GM19395 (cell line): ENCODE results near the gene ADD3.
A peak's percentile ranks its signal among the peaks of the same experiment; 100 is the strongest.
"Not testable (repeated sequence)": the region's sequence is repeated elsewhere in the genome, so short reads cannot be mapped to it uniquely, and the experiment has no call there.

Experiments
- ATAC-seq: cut with Tn5 transposase; IDR thresholded peaks from one replicate; pipeline ENCODE4 v1.9.1; 2021; ENCODE audit warnings: mild to moderate bottlenecking, moderate library complexity; ENCODE audit not compliant: unreplicated experiment

ADD3 gene

DNA sequence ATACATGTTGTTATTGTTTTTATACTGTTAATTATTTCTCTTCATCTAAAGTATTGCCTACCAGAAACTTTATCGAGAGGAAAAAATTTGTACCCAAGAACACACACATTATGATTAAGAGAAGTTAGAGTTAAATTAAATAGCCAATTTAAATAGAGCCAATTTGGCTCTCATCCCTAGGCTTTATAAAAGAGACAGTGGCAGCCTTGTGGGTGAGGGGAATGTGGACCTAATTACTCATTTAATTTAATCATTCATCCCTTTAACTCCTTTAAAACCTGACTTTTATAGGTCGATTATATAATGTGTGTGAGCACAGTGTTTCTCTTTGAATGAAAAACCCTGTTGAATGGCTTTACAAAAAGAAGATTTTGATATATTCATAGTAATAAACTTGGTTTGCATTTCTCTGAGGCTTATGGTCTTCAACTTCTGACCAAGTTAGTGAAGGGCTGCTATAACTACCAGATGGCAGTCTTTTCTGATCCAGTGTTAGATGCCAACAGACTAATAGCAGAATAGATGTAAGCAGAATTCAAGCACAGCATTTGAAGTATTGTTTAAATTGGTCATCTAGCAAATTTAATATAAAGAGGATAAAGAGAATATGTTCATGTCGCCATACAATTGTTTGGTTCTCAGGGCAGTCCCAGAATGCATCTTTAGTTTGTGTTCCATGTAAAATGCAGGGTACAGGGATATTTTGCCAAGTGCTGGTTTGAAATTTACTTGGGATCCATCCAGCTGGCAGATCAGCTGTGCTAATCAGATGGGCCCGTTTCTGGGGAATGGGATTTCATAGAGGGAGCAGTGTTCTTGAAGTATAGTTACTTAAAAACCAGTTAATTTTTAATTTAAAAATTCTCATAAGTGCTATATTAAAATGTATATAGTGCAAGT lies 25.3 kb downstream of the ADD3 start:
- no peak for ATAC-seq

DNA sequence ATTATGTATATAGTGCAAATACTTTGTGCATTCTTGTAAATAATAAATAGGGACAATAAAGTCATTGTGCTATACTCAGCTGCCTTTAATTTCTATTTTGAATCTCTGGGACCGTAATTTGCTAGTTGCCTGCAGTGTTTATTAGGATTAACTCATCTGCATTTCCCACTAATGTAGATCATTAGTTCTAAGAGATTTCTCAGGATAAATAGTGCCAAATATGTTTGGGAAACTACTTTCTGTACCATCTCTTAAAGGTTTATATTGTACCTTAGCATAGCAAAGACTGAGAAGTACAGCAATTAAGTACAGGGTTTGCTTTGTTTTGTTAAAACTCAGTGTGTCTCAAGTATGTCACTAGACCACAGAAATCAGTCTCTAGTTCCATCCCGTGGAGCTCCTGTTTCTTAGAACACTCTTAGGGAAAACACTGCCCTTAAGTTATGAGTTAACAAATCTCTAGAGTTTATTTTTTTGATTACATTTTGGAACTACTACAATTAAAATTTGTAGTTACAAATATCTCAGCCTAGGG lies 26.0 kb downstream of the ADD3 start:
- ATAC-seq: no peak

DNA sequence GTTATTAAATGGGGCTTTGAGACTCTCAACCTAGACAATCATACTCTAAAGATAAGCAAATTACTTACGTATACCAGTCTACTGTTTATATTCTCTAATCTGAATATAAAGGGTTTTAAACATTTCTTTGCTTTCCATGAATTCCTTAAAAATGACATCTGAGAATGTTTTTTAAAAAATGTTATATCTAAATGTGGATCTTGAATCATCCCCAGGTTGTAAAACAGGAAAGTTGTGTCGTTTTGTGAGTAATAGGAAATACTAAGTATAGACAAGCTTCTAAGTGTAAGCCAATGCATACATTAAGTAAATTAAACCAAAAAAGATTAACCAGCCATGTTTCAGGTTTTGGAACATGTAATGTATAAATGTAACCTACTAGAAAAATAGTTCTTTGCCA lies 26.8 kb downstream of the ADD3 start:
- no peak for ATAC-seq

DNA sequence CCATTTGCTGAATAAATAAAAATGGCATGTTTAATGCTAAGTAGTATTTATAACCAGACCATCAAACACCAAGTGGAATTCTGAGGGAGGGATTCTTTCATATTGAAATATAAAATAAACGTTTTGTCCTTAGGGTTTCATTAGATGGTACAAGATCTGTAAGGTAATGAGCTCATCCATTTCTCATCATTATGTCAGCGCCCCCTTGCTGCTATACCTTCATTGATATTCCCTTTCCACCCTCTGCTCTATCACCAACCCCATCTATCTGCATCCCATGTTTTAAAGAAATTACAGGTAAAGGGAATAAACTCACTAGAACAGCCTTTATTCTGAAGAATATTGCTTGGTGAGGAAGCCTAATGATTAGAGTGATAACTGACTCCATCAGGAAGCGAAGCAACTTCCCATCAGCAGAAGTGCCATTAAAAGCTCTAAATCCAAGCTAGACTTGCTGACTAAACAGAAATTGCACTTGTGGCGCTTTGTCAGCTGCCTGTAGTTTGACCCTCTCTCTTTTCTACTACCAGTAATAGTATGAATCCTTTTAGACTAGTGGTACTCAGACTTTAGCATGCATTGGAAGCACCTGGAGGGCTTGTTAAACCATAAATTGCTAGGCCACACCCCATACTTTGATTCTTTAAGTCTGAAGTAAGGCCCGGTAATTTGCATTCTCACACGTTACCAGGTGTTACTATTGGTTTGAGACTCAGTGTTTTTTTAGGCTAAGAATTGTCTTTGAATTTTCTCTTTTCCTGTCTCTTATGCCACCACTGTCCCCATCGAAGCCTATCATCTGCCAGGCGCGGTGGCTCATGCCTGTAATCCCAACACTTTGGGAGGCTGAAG lies 27.5 kb downstream of the ADD3 start:
- ATAC-seq: no peak

DNA sequence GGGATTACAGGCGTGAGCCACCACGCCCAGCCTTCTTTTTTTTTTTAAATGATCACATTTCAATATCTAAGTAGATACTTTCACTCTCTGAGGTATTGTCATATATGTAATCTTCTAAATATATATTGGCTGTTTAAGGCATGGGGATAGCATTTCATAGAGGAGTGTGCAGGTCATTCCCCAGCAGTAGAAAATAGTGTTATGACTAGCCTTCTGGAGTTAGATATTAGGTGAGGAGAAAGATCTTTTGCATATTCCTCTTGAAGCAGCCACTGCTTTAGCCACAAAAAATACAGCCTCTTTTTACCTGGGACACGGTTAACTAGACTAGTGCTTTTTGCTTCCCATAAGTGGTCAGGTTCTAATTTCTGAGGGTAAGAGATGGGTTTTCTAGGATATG lies 28.9 kb downstream of the ADD3 start:
- peak; percentile 77 for ATAC-seq

DNA sequence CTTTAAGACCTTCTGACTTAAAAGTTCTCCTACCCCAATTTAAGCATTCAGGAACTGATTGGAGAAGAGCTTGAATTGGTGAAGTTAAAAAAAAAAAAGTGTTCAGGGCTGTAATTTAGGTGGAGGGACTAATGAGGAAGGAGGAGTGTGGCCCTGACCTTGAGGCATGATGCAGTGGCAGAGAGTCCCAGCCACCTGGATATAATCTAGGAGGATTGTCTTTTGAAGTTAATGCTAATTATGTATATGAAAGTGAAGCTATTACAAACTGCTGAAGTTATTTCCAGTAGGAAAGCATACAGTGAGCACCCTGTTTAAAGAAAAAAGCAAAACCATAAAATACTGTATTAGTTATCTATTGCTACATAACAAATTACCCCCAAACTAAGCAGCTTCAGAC lies 31.5 kb downstream of the ADD3 start:
- no peak for ATAC-seq

DNA sequence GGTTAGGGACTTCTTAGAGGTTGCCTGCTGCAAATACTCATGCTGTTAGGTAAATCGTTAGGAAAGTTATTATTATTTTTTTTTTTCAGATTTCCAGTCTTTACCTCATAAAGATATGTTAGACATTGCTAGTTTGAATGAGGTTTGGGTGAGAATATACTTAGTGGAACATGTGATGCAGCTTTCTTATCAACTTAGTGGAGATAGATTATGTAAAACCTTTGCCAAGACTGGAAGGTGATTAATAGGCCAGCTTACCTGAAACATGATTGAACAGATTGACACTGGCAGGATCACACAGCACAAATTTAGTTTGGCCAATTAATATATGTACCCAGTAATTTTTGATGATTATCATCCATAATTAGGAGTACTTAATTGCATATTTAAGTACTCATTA lies 32.3 kb downstream of the ADD3 start:
- no peak for ATAC-seq

DNA sequence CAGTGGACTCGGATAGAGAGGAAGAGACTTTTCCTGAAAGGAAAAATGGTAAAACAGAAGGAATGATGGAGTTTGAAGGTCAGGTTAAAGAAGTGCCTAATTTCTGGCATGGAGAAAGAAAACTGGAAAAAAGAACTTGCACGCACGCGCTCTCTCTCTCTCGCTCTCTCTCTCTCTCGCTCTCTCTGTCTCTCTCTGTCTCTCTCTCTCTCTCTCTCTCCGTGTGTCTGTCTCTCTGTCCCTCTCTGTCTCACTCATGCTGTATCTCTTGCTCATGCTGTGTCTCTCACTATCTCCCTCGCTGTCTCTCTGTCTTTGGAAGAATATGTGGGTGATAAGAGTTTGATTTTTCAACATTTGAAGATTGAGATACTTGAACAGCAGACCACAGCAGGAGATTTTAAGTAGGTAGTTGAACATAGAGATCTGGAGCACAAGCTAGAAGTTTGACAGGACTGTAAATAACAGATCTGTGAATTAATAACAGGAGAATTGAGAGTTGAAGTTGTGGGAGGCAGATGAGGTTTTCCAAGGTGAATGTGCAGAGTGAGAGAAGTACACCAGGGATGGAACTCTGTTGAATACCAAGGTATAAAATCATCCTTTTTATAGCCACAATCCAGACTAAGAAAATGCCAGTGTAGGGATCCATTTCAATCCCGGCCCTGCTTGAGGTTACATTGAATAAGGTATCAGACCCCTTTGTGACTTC lies 33.1 kb downstream of the ADD3 start:
- no peak for ATAC-seq

DNA sequence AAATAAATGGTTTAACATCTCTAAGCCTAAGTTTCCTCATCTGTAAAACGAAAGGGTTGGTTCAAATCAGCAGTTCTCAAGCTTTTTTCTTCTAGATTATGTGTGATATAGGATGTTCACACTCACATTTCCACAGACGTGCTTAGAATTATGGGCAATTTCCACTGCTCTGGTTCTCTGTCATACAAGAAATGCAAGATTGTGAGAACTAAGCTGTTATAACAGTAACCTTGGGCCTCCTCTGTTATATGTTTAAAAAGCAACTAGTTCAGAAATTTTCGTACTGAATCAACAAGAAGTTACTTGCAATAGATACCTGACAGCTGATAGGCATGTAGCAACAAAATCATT lies 33.7 kb downstream of the ADD3 start:
- no peak for ATAC-seq

DNA sequence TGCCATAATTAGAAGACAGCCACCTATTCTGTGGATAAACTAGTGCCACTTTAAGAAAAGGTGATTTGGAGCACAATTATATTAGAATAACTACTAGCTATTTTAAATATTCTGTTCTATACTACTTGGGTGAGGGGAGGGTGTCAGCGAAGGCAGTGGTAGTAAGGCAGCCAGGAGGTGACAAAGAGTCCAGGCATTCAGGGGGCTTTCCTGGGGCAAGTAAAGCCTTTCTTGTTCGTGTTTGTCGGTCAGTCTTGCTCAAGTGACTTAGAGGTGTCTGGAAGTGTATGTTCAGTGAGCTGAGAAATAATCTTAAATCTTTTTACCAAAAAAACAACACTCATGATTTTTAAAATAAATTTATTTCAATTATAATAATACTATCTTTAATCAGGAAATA lies 34.4 kb downstream of the ADD3 start:
- ATAC-seq: no peak

DNA sequence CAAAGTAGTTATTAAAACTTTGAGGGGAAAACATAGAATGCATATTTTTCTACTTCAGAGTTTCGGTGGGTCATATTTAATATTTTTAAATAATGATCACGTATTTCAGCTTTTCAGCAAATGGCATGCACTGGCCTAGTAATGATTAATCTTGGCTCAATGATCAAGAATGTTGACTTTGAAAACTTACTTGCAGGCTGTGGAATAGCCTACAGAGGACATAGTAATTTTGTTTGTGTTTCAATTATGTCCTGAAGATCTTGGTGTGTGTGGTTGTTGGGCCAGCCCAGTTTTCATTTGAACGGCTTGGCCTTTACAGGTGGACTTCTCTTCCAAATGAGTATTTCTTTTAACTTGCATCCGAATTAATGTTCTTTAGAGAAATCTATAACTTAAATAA lies 35.1 kb downstream of the ADD3 start:
- ATAC-seq: no peak

DNA sequence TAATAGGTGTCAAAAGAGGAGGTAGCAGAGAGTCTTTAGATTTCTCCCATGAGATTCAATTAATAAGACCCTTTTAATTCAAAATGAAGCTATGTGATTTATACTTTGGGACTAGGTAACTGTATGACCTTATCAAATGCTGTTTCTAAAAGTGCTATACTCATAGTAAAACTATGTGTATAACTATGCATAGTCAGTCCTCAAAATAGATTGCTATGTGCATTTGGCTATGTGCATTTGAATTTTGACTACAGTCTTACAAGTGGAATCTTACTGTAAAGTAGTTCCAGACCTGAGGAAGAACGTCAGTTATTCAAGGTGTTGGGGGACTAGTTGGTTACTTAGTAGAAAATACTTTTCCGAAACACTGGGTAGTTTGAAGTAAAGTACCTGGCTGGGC lies 36.9 kb downstream of the ADD3 start:
- no peak for ATAC-seq

DNA sequence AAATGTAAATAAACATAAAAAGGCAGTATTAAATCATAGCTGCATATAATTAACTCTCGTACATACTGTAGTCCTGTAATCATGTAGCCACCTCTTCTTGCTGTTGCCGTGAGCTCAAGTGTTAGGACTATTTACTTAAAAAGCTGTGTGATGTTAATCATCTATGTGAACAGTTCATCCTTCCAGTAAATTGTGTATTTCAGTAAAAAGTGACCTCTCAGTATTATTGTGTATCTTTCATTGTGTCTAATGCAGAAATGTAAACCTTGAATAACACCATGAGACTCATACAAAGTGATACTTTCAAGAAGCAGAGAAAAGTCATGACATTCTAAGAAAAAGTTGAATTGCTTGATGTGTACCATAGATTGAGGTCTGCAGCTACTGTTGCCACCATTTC lies 38.0 kb downstream of the ADD3 start:
- no peak for ATAC-seq

DNA sequence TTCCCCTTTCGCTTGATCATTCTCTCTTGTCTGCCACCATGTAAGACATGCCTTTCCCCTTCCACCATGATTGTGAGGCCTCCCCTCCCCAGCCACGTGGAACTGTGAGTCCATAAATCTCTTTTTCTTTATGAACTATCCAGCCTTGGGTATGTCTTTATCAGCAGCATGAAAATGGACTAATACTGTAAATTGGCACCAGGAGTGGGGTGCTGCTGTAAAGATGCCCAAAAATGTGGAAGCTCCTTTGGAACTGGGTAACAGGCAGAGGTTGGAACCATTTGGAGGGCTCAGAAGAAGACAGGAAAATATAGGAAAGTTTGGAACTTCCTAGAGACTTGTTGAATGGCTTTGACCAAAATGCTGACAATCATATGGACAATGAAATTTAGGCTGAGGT lies 40.4 kb downstream of the ADD3 start:
- ATAC-seq: not testable (repeated sequence)

DNA sequence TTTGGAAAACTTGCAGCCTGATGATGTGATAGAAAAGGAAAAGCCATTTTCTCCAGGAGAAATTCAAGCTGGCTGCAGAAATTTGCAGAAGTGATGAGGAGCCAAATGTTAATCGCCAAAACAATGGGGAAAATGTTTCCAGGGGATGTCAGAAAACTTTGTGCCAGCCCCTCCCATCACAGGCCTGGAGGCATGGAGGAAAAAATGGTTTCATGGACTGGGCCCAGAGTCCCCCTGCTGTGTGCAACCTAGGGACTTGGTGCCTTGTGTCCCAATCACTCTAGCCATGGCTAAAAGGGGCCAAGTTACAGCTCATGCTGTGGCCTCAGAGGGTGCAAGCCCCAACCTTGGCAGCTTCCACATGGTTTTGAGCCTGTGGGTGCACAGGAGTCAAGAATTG lies 41.0 kb downstream of the ADD3 start:
- no peak for ATAC-seq

DNA sequence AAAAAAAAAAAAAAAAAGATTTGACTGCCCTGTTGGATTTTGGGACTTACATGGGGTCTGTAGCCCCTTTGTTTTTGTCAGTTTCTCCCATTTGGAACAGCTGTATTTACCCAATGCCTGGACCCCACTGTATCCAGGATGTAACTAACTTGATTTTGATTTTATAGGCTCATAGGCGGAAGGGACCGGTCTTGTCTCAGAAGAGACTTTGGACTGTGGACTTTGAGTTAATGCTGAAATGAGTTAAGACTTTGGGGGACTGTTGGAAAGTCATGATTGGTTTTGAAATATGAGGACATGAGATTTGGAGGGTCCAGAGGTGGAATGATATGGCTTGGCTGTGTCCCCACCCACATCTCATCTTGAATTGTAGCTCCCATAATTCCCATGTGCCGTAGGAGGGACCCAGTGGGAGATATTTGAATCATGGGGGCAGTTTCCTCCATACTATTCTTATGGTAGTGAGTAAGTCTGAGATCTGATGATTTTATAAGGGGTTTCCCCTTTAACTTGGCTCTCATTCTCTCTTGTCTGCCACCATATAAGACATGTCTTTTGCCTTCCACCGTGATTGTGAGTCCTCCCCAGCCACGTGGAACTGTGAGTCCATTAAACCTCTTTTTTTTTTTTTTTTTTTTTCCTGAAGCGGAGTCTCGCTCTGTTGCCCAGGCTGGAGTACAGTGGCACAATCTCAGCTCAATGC lies 42.3 kb downstream of the ADD3 start:
- not testable (repeated sequence) for ATAC-seq

DNA sequence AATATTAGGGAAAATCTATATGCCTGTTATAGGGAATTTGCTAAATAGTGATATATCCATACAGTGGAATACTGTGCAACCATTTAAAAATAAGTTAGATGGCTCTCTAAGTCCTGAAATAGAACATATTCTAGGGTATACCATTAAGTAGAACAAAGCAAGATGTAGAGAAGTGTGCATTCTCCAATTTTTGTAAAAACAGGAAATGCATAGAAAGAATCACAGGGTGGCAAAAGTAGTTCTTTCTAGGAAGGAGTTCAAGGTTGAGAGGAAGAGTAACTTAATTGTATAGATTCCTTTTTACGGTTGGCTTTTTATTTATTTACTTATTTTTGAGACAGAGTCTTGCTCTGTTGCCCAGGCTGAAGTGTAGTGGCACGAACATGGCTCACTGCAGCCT lies 43.7 kb downstream of the ADD3 start:
- ATAC-seq: no peak

DNA sequence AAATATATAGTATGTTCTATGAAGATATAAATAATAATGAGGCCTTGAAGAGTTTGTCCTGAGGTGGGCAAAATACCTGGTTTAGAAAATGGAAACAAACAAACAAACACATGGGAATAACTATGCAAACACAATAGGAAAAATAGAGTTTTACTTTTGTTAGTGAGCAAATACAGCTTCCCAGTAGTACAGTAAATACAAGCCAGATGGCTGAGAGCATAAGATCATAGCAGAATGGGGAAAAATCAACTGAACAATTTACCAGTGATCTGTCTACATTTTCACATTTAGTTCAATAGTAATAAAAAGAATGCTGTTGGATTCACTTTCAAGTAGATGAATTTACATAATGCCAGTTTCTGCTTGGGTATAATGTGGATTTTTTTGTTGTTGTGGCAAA lies 45.1 kb downstream of the ADD3 start:
- ATAC-seq: no peak

DNA sequence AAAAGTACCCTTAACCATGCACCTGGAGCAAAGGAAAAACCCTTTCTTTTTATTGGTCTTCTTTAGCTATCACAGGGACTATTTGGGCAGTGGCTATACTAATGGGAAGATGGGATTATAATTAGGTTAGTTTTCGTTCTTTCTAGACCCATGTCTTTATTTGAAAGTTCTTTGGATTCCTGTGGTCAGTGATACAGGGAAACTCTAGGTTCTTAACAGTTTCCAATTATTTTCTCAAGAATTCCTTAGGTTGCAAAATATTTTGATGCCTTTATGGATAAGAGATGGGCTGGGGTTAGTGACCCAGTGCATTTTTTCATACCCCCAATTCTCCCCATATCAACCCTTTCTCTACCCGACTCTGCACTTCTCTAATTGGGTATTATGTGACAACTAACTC lies 49.0 kb downstream of the ADD3 start:
- no peak for ATAC-seq

DNA sequence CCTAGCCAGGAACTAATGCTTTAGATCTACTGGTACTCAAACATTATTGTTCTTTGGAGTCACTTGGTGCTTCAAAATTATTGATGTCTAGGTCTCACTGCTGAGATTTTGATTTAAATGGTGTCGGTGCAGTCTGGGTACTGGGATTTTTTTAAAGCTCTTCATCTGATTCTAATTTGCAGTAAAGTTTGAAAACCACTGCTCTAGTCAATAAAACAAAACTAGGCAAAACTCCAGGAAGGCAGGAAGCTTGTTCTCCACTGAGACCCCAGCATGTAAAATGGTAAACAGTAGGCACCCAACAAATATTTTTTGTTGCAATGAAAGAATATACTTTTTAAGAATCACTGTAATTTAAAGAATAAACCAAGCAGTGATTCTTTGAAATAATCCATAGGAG lies 49.7 kb downstream of the ADD3 start:
- no peak for ATAC-seq

DNA sequence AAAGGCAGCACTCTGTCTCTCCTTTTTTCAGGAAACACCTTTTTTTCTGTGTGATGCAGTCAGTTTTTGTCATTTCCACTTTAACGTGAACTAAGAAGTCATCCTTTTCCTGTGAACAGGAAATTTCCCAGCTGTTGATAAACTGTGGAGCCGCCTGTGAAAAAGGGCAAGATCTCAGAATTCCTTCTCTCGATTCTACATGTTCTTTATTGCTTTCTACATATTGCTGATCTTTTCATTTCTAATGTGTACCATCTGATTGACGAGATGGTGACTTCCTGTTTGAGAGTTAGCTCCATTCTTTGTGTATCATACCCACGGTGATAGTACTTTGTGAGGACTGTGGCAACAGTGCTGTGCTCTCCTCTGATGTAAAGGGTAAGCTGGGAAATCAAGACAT lies 50.4 kb downstream of the ADD3 start:
- ATAC-seq: peak; percentile 47
